ENCODE results near the gene ACAP1. TPM values are rescaled to one million over a fixed set of nuclear protein-coding genes. Genes with fewer than 3 reads are reported as not detected.

The ACAP1 gene
- total and polyA plus RNA-seq, 9 of the 15 experiments (the other 6 are each of a cell fraction or from before 2014, with no cell fraction given): 0.15 to 8.5 (median 2.4) TPM

DNA sequence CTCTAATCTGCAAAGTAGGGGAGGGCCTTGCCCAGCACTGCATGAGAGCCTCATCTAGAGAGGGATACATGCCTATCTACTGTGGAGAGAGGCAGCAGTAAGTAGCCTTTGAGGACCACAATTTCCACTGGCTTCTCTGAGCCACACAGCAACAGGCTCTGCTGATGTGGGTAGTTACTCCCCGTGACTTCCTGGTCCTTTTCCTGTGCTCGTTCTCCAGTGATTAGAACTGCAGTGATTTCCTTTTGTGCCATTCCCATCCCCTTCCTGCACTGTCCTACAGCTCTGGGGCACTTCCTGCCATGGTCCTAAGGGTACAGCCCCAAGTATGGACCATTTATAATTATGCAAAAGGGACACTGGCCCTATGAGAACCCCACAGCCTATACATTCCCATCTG is 55.0 kb downstream of the ACAP1 start (continued):
- TF ChIP-seq FUS (optimal IDR thresholded peaks at IDR 0.05; ENCODE audit: low read depth, low read length) (no peak), RBBP5 (IDR thresholded peaks at IDR 0.05; ENCODE audit: borderline replicate concordance, insufficient read depth, low read length, poor library complexity, severe bottlenecking) (no peak), TAF7 (tag; IDR thresholded peaks at IDR 0.05) (no peak)

DNA sequence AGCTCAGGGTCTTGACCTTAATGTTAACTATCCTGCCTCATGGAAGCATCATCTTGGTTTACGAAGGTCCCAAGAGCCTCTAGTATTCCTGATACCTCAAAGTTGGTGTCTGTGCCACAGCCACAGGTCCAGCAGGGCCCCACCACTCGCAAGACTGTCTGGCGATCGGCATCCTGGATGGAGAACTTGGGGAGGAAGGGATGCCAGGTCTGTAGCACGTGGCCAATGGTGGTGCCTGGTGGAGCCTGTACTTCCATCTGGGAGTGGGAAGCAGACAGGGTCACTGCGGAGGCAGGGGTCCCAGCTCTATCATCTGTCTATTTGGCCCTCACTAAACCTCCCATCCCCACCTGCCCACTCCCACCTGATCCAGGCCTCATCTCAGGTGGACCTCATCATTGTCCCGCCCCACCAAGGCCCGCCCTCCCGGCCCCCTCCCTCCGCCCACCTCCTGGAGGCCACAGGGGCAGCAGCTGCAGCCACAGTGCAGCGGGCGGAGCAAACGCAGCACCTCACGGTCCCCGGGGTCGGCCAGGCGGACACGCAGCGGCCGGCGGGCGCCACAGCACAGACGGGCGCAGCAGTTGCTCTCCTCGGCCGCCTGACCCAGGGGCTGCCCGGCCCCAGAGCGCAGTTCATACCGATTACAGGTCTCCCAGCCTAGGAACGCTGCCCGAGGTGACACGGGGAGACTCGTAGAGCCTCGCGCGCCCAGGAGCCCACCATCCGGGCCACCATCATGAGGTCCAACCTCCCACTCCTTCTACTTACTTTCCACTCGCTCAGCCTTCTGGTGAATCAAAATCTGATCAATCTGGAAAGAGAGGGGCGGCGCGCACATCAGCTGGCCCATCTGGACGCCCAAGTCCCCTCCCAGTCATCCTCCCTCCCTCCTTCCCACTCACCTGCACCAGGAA is 56.6 kb downstream of the ACAP1 start:
- ChIA-PET POLR2A (interaction anchor here (0.8 to 1.2 kb wide), 3 partner anchors 9 to 91 kb away, joined by 3 to 4 read pairs (median 3); partner anchors contain the start of genes POLR2A and TMEM256), CTCF (ENCODE audit: low intra/inter-chr PET ratio) (no interaction called here)
- H3K9ac ChIP-seq (ENCODE audit: insufficient read depth in 1 of 2, low read depth in 2 of 2, low read length in 2 of 2): peak overlapping the region in 1 of 2 experiments; percentile 97; a peak in 1 of 4 replicates
- 74% methylated on average over 23 of the region's 42 CpGs for WGBS (ENCODE audit: insufficient coverage, low coverage, missing lambda C conversion rate)
- FAIRE-seq: no peak
- no peaks in the 10 kb centered on the region for H3K79me2 ChIP-seq (ENCODE audit: control insufficient read depth, insufficient read depth, low read length)
- no peaks in the 10 kb centered on the region for H3K27me3 ChIP-seq (ENCODE audit: control insufficient read depth in 2 of 2, insufficient read depth in 2 of 2, low read length in 2 of 2)
- no peaks in the 10 kb centered on the region for H3K9me1 ChIP-seq (ENCODE audit: control insufficient read depth, insufficient read depth, low read length)
- no peak for ATAC-seq
- BruUV-seq (replicated peaks): no TSS peak
- intact Hi-C loops (cut with micrococcal nuclease) (no loop called here), in situ Hi-C loops (cut with MboI) (no loop called here)
- H3K4me2 ChIP-seq (ENCODE audit: insufficient read depth, low read length): no peak overlapping the region; the same call in 1 of the 2 replicates
- no peaks in the 10 kb centered on the region for H3K9me3 ChIP-seq (replicated peaks; ENCODE audit: control insufficient read depth, insufficient read depth, low read depth, low read length)
- DNase-seq (ENCODE audit: extremely low read depth in 1 of 4, low spot score in 3 of 4): no peak
- no peak for TF ChIP-seq SMARCE1 (IDR thresholded peaks at IDR 0.05)
- TF ChIP-seq POLR2G (IDR thresholded peaks at IDR 0.05; ENCODE audit: low read depth, low read length): 0 out of 2 replicates have a peak, but pooled peaks have one; percentile 20
- TF ChIP-seq, protein P1, sequence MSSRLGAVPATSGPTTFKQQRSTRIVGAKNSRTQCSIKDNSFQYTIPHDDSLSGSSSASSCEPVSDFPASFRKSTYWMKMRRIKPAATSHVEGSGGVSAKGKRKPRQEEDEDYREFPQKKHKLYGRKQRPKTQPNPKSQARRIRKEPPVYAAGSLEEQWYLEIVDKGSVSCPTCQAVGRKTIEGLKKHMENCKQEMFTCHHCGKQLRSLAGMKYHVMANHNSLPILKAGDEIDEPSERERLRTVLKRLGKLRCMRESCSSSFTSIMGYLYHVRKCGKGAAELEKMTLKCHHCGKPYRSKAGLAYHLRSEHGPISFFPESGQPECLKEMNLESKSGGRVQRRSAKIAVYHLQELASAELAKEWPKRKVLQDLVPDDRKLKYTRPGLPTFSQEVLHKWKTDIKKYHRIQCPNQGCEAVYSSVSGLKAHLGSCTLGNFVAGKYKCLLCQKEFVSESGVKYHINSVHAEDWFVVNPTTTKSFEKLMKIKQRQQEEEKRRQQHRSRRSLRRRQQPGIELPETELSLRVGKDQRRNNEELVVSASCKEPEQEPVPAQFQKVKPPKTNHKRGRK (tag; IDR thresholded peaks at IDR 0.05): no peak
- no peak overlapping the region for H2AFZ ChIP-seq (ENCODE audit: low read depth, low read length)
- no peak overlapping the region for H3K27ac ChIP-seq (ENCODE audit: extremely low read depth, low read depth, low read length)
- H3K36me3 ChIP-seq (ENCODE audit: control insufficient read depth, insufficient read depth, low read length): peaks cover 8% of the 10 kb centered on the region; the same call in 1 of the 3 replicates
- 0 out of 2 replicates have a peak overlapping the region, but pooled peaks have one; percentile 68 for H3K4me3 ChIP-seq
- no peaks in the 10 kb centered on the region for H4K20me1 ChIP-seq (replicated peaks; ENCODE audit: control insufficient read depth, insufficient read depth, low read length)
- peaks cover 3 to 24% of the 10 kb centered on the region in 2 experiments; a peak in 4 of 5 replicates for H3K4me1 ChIP-seq (replicated peaks in 1 of 2; ENCODE audit: control insufficient read depth in 2 of 2, insufficient read depth in 2 of 2, low read length in 2 of 2)

Data from K562 (cell line).